Gastroesophageal sphincter (tissue), 3 donors: Measurements from ENCODE around the gene NKAIN1.

ENCODE experiments used
- POLR2AphosphoS5 ChIP-seq: sonication (generic); formaldehyde crosslinking; IDR thresholded peaks from one replicate; pipeline ENCODE4 v1.6.1; 2017; ENCODE audit warnings: antibody characterized with exemption
- TF ChIP-seq, protein P1 (sequence below), 4 experiments: fragments of 200-600 bp in 2 of 4; fragments of 450-650 bp in 2 of 4; sonication (generic) in 1 of 4; IDR thresholded peaks; one replicate each; pipeline ENCODE4 v1.5.1; 2017 to 2019; ENCODE audit warnings: antibody characterized with exemption in 4 of 4, mild to moderate bottlenecking in 2 of 4, moderate library complexity in 2 of 4

DNA sequence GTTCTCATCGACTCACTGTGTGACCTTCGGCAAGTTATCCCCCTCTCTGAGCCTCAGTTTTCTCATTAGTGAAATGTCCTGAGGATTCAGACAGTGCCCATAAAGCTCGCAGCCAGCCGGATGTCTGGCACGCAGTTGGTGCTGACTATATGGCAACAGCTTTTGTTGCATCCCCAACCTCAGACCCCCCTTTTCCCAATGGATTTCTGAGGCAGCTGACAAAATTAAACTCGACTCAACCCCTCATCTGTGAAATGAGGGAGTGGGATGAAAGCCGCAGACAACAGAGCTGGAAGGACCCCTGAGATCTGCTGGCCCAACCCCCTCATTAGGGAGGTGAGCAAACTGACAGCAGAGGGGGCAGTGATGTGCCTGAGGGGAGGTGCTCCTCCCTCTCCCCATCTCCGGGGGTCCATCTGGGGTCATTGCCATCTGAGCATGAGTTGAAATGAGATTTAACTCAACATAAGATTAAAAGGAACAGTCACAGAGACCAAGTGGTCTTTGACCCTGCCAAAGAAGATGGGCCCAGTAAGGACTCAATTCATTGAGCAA lies 40.4 kb downstream of the NKAIN1 start:
- TF ChIP-seq, protein P1, sequence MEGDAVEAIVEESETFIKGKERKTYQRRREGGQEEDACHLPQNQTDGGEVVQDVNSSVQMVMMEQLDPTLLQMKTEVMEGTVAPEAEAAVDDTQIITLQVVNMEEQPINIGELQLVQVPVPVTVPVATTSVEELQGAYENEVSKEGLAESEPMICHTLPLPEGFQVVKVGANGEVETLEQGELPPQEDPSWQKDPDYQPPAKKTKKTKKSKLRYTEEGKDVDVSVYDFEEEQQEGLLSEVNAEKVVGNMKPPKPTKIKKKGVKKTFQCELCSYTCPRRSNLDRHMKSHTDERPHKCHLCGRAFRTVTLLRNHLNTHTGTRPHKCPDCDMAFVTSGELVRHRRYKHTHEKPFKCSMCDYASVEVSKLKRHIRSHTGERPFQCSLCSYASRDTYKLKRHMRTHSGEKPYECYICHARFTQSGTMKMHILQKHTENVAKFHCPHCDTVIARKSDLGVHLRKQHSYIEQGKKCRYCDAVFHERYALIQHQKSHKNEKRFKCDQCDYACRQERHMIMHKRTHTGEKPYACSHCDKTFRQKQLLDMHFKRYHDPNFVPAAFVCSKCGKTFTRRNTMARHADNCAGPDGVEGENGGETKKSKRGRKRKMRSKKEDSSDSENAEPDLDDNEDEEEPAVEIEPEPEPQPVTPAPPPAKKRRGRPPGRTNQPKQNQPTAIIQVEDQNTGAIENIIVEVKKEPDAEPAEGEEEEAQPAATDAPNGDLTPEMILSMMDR (IDR thresholded peaks at IDR 0.05) = no peak
- no peak for TF ChIP-seq POLR2AphosphoS5
